OCI-LY3 (cell line): ENCODE measurements around the gene CDH20.

Experiments
- H2AFZ ChIP-seq: fragments of 200-600, 300-600 bp; shearing (Covaris generic); 2 replicates; pipeline ENCODE4 v1.6.0; 2014; ENCODE audit warnings: antibody characterized with exemption, low read depth, low read length
- H3K27ac ChIP-seq: fragments of 200-600, 300-600 bp; sonication (generic); 2 replicates; pipeline ENCODE4 v1.5.1; 2014; ENCODE audit warnings: mild to moderate bottlenecking, low read length, moderate library complexity, mixed read lengths
- H3K27me3 ChIP-seq: fragments of 200-600, 300-600 bp; sonication (generic); 2 replicates; pipeline ENCODE4 v1.6.1; 2014; ENCODE audit warnings: low read depth, low read length, mixed read lengths
- H3K36me3 ChIP-seq: fragments of 200-600, 300-600 bp; sonication (generic); replicated peaks from 2 replicates; pipeline ENCODE3; 2014; ENCODE audit warnings: low read depth, low read length, mixed read lengths
- H3K4me1 ChIP-seq: fragments of 300-600, 200-600 bp; sonication (generic); 2 replicates; pipeline ENCODE4 v1.6.1; 2014; ENCODE audit warnings: low read length, mixed read lengths
- H3K4me2 ChIP-seq: fragments of 200-600, 300-600 bp; sonication (generic); 2 replicates; pipeline ENCODE4 v1.6.1; 2014; ENCODE audit warnings: low read length, mixed read lengths
- H3K4me3 ChIP-seq: fragments of 300-600, 200-600 bp; sonication (generic); 2 replicates; pipeline ENCODE4 v1.5.1; 2014; ENCODE audit warnings: antibody characterized with exemption, mild to moderate bottlenecking, low read length, moderate library complexity
- H3K79me2 ChIP-seq: fragments of 300-600, 200-600 bp; shearing (Covaris generic); 2 replicates; pipeline ENCODE4 v1.6.1; 2014; ENCODE audit warnings: mild to moderate bottlenecking, low read length, mixed read lengths
- H3K9ac ChIP-seq: fragments of 300-600, 200-600 bp; shearing (Covaris generic); 2 replicates; pipeline ENCODE4 v1.6.0; 2014; ENCODE audit warnings: mild to moderate bottlenecking, low read length, moderate library complexity
- H3K9me3 ChIP-seq: fragments of 200-600, 300-600 bp; shearing (Covaris generic); 2 replicates; pipeline ENCODE4 v1.6.1; 2014; ENCODE audit warnings: low read length, mixed read lengths; ENCODE audit not compliant: insufficient read depth
- H4K20me1 ChIP-seq: fragments of 200-600, 300-600 bp; sonication (generic); 2 replicates; pipeline ENCODE4 v1.6.1; 2016; ENCODE audit warnings: low read length, mixed read lengths; ENCODE audit not compliant: insufficient read depth
- CTCF ChIP-seq: fragments of 200-600, 300-600 bp; sonication (generic); IDR thresholded peaks from 2 replicates; pipeline ENCODE4 v1.5.1; 2014; ENCODE audit warnings: antibody characterized with exemption, low read length, low read depth
- EZH2phosphoT487 ChIP-seq: fragments of 200-600 bp; shearing (Covaris generic); IDR thresholded peaks from 2 replicates; pipeline ENCODE4 v1.6.1; 2018; ENCODE audit warnings: antibody characterized with exemption, mixed run types, low read depth

CDH20 gene

GRCh38 chr18:61591253-61591652 is 258.0 kb downstream of the CDH20 start:
- Histone ChIP-seq H4K20me1 (no peaks in the 10 kb centered on the region), H2AFZ (no peak overlapping the region), H3K9me3 (no peaks in the 10 kb centered on the region), H3K27me3 (peaks cover 35% of the 10 kb centered on the region), H3K4me2 (no peak overlapping the region), H3K27ac (no peak overlapping the region), H3K36me3 (no peaks in the 10 kb centered on the region), H3K4me3 (no peak overlapping the region), H3K9ac (no peak overlapping the region), H3K79me2 (no peaks in the 10 kb centered on the region), H3K4me1 (no peaks in the 10 kb centered on the region)
- TF ChIP-seq EZH2phosphoT487, result no peak
- no peak for TF ChIP-seq CTCF

DNA sequence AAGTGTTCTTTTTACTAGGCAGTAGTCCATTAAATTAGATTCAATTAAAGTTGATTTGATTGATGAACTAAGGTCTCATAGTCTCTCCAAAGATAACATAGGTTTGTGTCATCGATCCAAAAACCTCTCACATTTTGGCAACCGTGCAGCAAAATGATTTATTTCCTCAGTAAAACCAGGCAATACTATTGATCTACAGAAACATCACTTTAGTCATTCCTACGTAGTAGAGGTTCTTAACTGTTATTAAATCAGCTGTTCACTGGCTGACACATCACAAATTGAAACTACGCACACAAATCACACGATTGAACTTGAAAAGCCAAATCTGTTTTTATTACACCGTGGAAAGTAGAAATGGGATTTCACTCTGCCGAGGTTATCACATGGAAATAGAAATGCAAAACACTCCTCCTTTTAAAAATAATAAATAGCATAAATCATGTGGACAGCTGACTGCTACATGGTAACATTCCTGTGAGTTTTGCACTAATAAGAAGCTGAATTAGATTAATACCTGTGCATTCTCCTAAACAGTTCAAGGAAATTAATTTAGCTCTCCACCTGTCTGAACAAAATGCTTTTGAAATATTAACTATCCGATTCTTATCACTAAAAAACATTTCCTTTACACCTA is 262.5 kb downstream of the CDH20 start:
- Histone ChIP-seq H2AFZ (no peak overlapping the region), H3K9me3 (no peaks in the 10 kb centered on the region), H3K4me2 (no peak overlapping the region), H3K4me1 (no peaks in the 10 kb centered on the region), H3K27me3 (peaks cover 28% of the 10 kb centered on the region), H4K20me1 (no peaks in the 10 kb centered on the region), H3K36me3 (no peaks in the 10 kb centered on the region), H3K9ac (no peak overlapping the region), H3K4me3 (no peak overlapping the region), H3K27ac (no peak overlapping the region), H3K79me2 (no peaks in the 10 kb centered on the region)
- TF ChIP-seq EZH2phosphoT487 (no peak), CTCF (no peak)

GRCh38 chr18:61596296-61596695 is 263.1 kb downstream of the CDH20 start:
- H3K79me2 ChIP-seq, result no peaks in the 10 kb centered on the region
- no peaks in the 10 kb centered on the region for H3K36me3 ChIP-seq
- no peak overlapping the region for H3K4me3 ChIP-seq
- TF ChIP-seq EZH2phosphoT487 (no peak), CTCF (no peak)
- no peak overlapping the region for H3K4me2 ChIP-seq
- no peak overlapping the region for H2AFZ ChIP-seq
- H3K9ac ChIP-seq, result no peak overlapping the region
- H3K4me1 ChIP-seq, result no peaks in the 10 kb centered on the region
- no peaks in the 10 kb centered on the region for H3K9me3 ChIP-seq
- H3K27ac ChIP-seq, result no peak overlapping the region
- H3K27me3 ChIP-seq, result peaks cover 30% of the 10 kb centered on the region
- no peaks in the 10 kb centered on the region for H4K20me1 ChIP-seq

GRCh38 chr18:61597316-61597715 is 264.1 kb downstream of the CDH20 start:
- Histone ChIP-seq H3K27me3 (peaks cover 30% of the 10 kb centered on the region), H3K9ac (no peak overlapping the region), H4K20me1 (no peaks in the 10 kb centered on the region), H3K4me2 (no peak overlapping the region), H3K36me3 (no peaks in the 10 kb centered on the region), H3K79me2 (no peaks in the 10 kb centered on the region), H3K27ac (no peak overlapping the region), H3K4me3 (no peak overlapping the region), H3K9me3 (no peaks in the 10 kb centered on the region), H2AFZ (no peak overlapping the region), H3K4me1 (no peaks in the 10 kb centered on the region)
- TF ChIP-seq EZH2phosphoT487 (no peak), CTCF (no peak)
